WI38 (cell line): ENCODE data around the gene MED29.
A peak's percentile ranks its signal among the peaks of the same experiment; 100 is the strongest.

Source experiments
- H3K4me3 ChIP-seq: 2 replicates; pipeline ENCODE4 v1.5.1; 2011; ENCODE audit warnings: low read depth, mild to moderate bottlenecking, control low read depth, low read length
- TF ChIP-seq, protein P1 (sequence below): IDR thresholded peaks from 2 replicates; pipeline ENCODE4 v1.5.1; 2012; ENCODE audit warnings: low read depth, mild to moderate bottlenecking, control low read depth, low read length

The MED29 gene

DNA sequence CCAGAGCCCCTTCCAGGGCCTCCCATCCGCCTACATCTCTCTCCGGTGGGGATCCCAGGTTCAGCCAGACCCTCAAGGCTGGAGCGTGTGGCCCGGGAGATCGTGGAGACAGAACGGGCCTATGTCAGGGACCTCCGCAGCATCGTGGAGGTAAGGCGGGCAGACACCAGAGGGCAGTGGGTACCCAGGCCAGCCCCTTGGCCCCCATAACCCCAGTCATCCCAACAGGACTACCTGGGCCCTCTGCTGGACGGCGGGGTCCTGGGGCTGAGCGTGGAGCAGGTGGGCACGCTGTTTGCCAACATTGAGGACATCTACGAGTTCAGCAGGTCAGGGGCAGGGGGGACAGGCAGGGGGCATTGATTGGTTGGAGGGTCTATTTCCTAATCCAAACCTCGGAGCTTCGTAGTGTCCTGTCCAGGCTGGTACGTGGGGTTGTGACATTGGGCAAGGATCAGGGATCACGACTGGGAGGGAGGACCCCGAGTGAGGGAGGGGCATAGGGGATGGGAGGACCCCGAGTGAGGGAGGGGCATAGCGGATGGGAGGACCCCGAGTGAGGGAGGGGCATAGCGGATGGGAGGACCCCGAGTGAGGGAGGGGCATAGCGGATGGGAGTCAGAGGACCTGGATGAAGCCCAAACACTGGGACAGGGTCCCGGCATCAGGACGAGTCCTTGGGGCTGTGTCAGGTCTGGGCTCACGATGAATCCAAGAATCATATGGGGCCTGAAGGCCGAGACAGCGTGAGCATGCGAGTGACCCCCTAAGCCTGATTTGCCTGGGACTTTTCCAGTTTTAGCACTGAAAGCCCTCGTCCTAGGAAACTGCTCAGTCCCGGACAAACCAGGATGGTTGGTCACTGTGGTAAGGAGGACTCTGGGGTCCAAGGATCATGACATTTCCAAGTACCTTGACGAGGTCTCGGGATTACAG lies 24.2 kb downstream of the MED29 start:
- H3K4me3 ChIP-seq: peak overlapping the region; percentile 89
- TF ChIP-seq, protein P1, sequence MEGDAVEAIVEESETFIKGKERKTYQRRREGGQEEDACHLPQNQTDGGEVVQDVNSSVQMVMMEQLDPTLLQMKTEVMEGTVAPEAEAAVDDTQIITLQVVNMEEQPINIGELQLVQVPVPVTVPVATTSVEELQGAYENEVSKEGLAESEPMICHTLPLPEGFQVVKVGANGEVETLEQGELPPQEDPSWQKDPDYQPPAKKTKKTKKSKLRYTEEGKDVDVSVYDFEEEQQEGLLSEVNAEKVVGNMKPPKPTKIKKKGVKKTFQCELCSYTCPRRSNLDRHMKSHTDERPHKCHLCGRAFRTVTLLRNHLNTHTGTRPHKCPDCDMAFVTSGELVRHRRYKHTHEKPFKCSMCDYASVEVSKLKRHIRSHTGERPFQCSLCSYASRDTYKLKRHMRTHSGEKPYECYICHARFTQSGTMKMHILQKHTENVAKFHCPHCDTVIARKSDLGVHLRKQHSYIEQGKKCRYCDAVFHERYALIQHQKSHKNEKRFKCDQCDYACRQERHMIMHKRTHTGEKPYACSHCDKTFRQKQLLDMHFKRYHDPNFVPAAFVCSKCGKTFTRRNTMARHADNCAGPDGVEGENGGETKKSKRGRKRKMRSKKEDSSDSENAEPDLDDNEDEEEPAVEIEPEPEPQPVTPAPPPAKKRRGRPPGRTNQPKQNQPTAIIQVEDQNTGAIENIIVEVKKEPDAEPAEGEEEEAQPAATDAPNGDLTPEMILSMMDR: no peak

DNA sequence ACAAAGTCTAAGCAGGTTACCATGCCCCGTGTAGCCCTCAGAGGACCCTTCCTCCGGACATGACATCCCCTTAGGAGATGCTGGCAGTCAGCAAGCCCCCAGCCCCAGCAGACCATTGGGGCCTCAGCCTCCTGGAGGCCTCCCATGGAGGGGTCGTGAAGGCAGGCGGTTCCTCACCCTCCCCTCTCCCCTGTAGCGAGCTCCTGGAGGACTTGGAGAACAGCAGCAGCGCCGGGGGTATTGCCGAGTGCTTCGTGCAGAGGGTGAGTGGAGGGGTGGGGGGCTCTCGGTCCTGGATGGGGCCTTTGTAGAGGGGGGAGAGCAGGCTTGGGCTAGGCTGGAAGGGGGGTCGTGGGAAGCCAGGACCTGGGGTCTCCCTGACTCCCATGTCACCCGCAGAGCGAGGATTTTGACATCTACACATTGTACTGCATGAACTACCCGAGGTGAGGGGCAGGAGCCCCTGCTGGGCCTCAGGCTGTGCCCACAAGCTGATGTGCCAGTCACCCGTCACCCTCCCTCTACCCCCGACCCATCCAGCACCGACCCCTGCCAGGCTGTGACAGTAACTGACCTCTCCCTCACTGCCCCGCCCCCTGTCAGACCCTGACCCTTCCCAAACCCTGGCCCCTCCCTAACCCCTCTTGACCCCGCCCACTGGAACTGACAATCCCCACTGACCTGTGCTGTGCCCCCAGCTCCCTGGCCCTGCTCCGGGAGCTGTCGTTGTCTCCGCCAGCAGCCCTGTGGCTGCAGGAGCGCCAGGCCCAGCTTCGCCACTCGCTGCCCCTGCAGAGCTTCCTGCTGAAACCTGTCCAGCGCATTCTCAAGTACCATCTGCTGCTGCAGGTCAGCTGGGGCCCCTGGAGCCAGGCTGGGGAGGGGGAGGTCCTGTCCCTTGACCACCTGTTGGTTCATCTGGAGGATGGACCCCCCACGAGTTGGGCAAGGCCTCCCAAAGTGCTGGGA lies 25.3 kb downstream of the MED29 start:
- TF ChIP-seq, protein P1: no peak
- no peak overlapping the region for H3K4me3 ChIP-seq

DNA sequence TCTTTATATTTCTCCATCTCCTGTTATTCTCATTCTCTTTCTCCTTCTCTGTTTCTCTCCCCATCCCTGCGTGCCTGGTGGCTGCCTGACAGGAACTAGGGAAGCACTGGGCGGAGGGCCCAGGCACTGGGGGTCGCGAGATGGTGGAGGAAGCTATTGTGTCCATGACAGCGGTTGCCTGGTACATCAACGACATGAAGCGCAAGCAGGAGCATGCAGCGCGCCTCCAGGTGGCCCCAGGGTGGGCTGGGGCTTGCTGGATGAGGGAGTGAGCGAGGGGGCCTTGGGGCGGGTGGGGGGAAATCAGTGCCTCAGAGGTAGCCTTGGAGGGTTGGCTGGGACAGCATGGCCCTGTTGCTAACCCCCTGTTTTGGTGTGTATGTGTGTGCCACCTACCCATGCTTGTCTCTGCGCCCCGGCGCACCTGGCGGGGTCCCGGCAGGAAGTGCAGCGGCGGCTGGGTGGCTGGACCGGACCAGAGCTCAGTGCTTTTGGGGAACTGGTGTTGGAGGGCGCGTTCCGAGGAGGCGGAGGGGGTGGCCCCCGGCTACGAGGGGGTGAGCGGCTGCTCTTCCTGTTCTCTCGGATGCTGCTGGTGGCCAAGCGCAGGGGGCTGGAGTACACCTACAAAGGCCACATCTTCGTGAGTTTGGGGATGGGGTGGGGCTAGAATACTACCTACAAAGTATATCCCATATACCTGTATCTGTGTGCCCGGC lies 26.4 kb downstream of the MED29 start:
- TF ChIP-seq, protein P1: no peak
- H3K4me3 ChIP-seq: no peak overlapping the region

DNA sequence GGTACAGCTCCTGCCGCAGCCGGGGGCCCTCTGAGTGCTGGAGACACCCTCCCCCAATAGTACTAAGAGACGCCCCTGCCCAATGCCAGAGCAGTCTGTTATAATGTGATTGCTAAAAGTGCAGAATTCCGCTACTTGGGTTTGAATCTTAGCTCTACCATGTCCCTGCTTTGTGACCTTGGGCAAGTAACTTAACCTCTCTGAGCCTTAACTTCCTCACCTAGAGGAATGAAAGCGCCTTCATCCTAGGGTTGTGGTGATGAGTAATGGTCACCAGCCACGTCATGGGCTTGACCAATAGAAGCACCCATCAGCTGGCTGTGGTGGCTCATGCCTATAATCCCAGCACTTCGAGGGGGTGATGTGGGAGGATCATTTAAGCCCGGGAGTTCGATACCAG lies 27.8 kb downstream of the MED29 start:
- TF ChIP-seq, protein P1: no peak
- no peak overlapping the region for H3K4me3 ChIP-seq

DNA sequence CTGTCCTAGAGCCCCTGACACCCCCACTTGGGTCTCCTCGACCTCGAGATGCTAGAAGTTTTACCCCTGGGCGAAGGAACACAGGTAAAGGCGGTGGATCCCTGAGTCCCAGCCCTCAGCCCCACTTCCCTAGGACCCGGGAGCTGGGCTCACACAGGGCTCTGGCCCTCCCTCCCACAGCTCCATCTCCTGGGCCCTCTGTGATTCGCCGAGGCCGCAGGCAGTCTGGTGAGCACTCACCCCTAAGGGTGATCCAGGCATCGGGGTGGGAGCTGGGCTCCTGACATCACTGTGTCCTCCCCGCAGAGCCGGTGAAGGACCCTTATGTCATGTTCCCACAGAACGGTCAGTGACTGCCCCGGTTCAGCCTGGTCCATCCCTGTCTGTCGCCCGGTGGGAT lies 29.6 kb downstream of the MED29 start:
- TF ChIP-seq, protein P1: no peak
- H3K4me3 ChIP-seq: no peak overlapping the region

DNA sequence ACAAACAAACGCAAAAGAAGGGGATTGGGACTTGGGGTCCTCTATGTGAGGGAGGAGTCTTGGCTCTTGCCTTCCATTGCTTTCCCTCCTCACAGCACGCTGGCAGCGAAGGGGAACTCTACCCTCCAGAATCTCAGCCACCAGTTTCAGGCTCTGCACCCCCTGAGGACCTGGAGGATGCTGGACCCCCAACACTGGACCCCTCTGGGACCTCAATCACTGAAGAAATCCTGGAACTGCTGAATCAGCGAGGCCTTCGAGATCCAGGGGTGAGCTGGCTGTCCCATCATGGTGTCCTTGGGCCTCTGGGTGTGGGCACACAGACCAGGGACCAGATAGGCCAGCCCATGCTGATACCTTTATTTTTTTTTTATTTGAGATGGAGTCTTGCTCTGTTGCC lies 30.8 kb downstream of the MED29 start:
- H3K4me3 ChIP-seq: no peak overlapping the region
- TF ChIP-seq, protein P1: no peak
